T47D (cell line): ENCODE data around the gene BIRC6.
"Not testable (repeated sequence)": the region's sequence is repeated elsewhere in the genome, so short reads cannot be mapped to it uniquely, and the experiment has no call there.

Experiments
- DNase-seq, 2 experiments: peaks; one replicate each; pipeline versions ENCODE4 v3.0.0 to v3.0.0-alpha.2; 2011 to 2012; ENCODE audit warnings: low read depth in 1 of 2, low spot score in 1 of 2
- JUND ChIP-seq: IDR thresholded peaks from 2 replicates; pipeline ENCODE4 v1.6.1; 2012; ENCODE audit warnings: low read depth
- in situ Hi-C: cut with HindIII; loops from 2 replicates; pipeline ENCODE4 v1.10.0; 2016; ENCODE audit warnings: low sequenced_read_pairs, low pct_unique_long_range_greater_than_20kb

Gene BIRC6

DNA sequence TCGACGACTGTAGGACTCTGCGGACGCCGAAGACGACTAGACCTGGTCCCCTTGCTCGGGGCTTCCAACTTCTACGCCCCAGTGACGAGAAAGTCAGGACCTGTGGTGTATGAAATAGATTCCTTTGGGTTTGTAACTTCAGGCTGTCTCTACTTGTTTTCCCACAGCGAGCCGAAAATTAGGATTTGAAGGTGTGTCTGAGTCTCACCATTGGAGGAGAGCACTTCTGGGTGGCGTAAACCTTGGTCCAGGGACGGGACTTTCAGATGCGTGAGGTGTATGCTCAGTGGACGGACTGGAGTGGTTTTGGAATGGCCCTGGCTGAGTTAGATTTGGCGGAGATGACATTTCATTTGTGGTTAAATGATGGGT lies 1.3 kb downstream of the BIRC6 start:
- DNase-seq = peak; percentile 5 to 52

GRCh38 chr2:32360416-32360815 lies 3.6 kb downstream of the BIRC6 start:
- no peak for DNase-seq
- in situ Hi-C loops = no loop called here

More for the DNA sequence above, 1.3 kb downstream of the BIRC6 start:
- in situ Hi-C loops = no loop called here
- TF ChIP-seq JUND = no peak

GRCh38 chr2:32362997-32363396 lies 6.2 kb downstream of the BIRC6 start:
- in situ Hi-C loops, DNase-seq: not testable (repeated sequence)

More at GRCh38 chr2:32360416-32360815, 3.6 kb downstream of the BIRC6 start:
- no peak for TF ChIP-seq JUND

- in situ Hi-C loops = no loop called here
Measured at GRCh38 chr2:32363597-32363996, 6.8 kb downstream of the BIRC6 start.

DNA sequence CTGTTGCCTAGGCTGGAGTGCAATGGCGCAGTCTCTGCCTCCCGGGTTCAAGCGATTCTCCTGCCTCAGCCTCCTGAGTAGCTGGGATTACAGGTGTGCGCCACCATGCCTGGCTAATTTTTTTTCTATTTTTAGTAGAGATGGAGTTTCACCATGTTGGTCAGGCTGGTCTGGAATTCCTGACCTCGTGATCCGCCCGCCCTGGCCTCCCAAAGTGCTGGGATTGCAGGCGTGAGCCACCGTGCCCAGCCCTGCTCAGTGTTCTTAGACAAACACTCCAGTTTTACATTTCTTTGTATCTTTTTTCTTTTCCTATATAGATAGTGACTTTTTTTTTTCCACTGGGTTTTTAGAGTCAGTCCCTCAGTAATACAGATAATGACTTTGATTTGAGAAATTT lies 7.5 kb downstream of the BIRC6 start:
- in situ Hi-C loops, DNase-seq: not testable (repeated sequence)

More at GRCh38 chr2:32363597-32363996, 6.8 kb downstream of the BIRC6 start:
- no peak for TF ChIP-seq JUND
- no peak for DNase-seq

GRCh38 chr2:32365679-32366078 lies 8.9 kb downstream of the BIRC6 start:
- DNase-seq, in situ Hi-C loops: not testable (repeated sequence)

- TF ChIP-seq JUND = no peak
- in situ Hi-C loops = no loop called here
- DNase-seq = no peak
Measured at GRCh38 chr2:32366595-32366994, 9.8 kb downstream of the BIRC6 start.

- DNase-seq = no peak
- in situ Hi-C loops = no loop called here
- TF ChIP-seq JUND = no peak
Measured at GRCh38 chr2:32369222-32369621, 12.4 kb downstream of the BIRC6 start.

GRCh38 chr2:32370942-32371341 lies 14.1 kb downstream of the BIRC6 start:
- in situ Hi-C loops, DNase-seq: not testable (repeated sequence)

GRCh38 chr2:32372519-32373182 lies 15.8 kb downstream of the BIRC6 start:
- in situ Hi-C loops = no loop called here
- DNase-seq = no peak
- no peak for TF ChIP-seq JUND

- no peak for TF ChIP-seq JUND
- DNase-seq = no peak
- in situ Hi-C loops = no loop called here
Measured at GRCh38 chr2:32375228-32375892, 18.5 kb downstream of the BIRC6 start.

DNA sequence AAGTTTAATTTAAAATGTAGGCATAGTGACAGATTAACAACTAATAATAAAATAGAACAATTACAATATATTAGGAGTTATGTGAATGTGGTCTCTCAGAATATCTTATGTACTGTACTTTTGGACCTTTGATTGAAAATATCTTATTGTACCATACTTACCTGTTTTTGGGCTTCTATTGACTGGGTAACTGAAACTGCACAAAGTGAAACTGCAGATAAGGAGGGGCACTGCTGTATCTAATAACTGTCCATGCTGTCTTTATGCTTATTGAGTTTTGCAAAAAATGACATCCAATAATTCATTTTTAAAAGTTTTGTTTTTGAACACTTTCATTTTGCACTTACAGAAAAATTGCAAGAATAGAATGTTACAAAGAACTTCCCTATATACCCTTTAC lies 19.9 kb downstream of the BIRC6 start:
- no peak for DNase-seq
- TF ChIP-seq JUND = no peak
- in situ Hi-C loops = no loop called here

- TF ChIP-seq JUND = no peak
- in situ Hi-C loops = no loop called here
- DNase-seq = no peak
Measured at GRCh38 chr2:32377928-32378327, 21.1 kb downstream of the BIRC6 start.

GRCh38 chr2:32379352-32379751 lies 22.5 kb downstream of the BIRC6 start:
- DNase-seq = no peak
- in situ Hi-C loops = no loop called here
- no peak for TF ChIP-seq JUND
